GM18858 (cell line): ENCODE data around the gene WDR76.
"Not testable (repeated sequence)": the region's sequence is repeated elsewhere in the genome, so short reads cannot be mapped to it uniquely, and the experiment has no call there.

Source experiments
- ATAC-seq: cut with Tn5 transposase; IDR thresholded peaks from one replicate; pipeline ENCODE4 v1.9.1; 2021; ENCODE audit not compliant: unreplicated experiment

Gene WDR76

GRCh38 chr15:43815064-43815463 lies 11.7 kb upstream of the WDR76 start:
- not testable (repeated sequence) for ATAC-seq

- ATAC-seq = no peak
These were observed 5.3 kb upstream of the WDR76 start for GRCh38 chr15:43821505-43821904.

- peak; percentile 65 for ATAC-seq
These were observed 2.2 kb upstream of the WDR76 start, which contains the start of gene MFAP1 for GRCh38 chr15:43824302-43825246. MFAP1 (minus strand) TSS chr15:43824690; CDS start chr15:43824569, 121 bp downstream.

- ATAC-seq = not testable (repeated sequence)
These were observed 1.5 kb upstream of the WDR76 start for GRCh38 chr15:43825305-43825704.

- no peak for ATAC-seq
These were observed 734 bp upstream of the WDR76 start for GRCh38 chr15:43826029-43826507.

GRCh38 chr15:43828061-43828657 lies 1.4 kb downstream of the WDR76 start:
- no peak for ATAC-seq

GRCh38 chr15:43829951-43830540 lies 3.2 kb downstream of the WDR76 start:
- not testable (repeated sequence) for ATAC-seq

- not testable (repeated sequence) for ATAC-seq
These were observed 4.0 kb downstream of the WDR76 start for GRCh38 chr15:43830691-43831275.

- ATAC-seq = not testable (repeated sequence)
These were observed 4.8 kb downstream of the WDR76 start for GRCh38 chr15:43831519-43832052.

GRCh38 chr15:43832485-43832884 lies 5.7 kb downstream of the WDR76 start:
- not testable (repeated sequence) for ATAC-seq

- ATAC-seq = no peak
These were observed 18.6 kb downstream of the WDR76 start for GRCh38 chr15:43845421-43845820.

- no peak for ATAC-seq
These were observed 24.4 kb downstream of the WDR76 start for GRCh38 chr15:43851251-43851650.

- ATAC-seq = no peak
These were observed 25.8 kb downstream of the WDR76 start for GRCh38 chr15:43852607-43853006.

- no peak for ATAC-seq
These were observed 28.0 kb downstream of the WDR76 start for GRCh38 chr15:43854801-43855200.

GRCh38 chr15:43859546-43859945 lies 32.7 kb downstream of the WDR76 start:
- no peak for ATAC-seq

- not testable (repeated sequence) for ATAC-seq
These were observed 39.8 kb downstream of the WDR76 start for GRCh38 chr15:43866636-43867035.

GRCh38 chr15:43867096-43867495 lies 40.3 kb downstream of the WDR76 start:
- ATAC-seq = no peak

GRCh38 chr15:43868406-43868805 lies 41.6 kb downstream of the WDR76 start:
- no peak for ATAC-seq

GRCh38 chr15:43871835-43872234 lies 45.0 kb downstream of the WDR76 start:
- ATAC-seq = no peak

- no peak for ATAC-seq
These were observed 45.7 kb downstream of the WDR76 start for GRCh38 chr15:43872416-43873020.
